SK-N-SH (cell line): Measurements from ENCODE around the gene WDR35.

ENCODE experiments used
- CHD2 ChIP-seq: fragments of 150-350 bp; IDR thresholded peaks from 2 replicates; pipeline ENCODE4 v1.6.1; 2018; ENCODE audit warnings: low read length; ENCODE audit not compliant: partially characterized antibody
- EZH2phosphoT487 ChIP-seq: fragments of 200-600 bp; sonication (generic); IDR thresholded peaks from 2 replicates; pipeline ENCODE4 v1.6.1; 2017; ENCODE audit warnings: low read depth, mixed run types, mild to moderate bottlenecking, antibody characterized with exemption, moderate library complexity, borderline replicate concordance
- GABPA ChIP-seq: IDR thresholded peaks from 2 replicates; pipeline ENCODE4 v1.4.0; 2012; ENCODE audit warnings: low read depth, mild to moderate bottlenecking
- NFIC ChIP-seq: IDR thresholded peaks from 2 replicates; pipeline ENCODE4 v1.4.0; 2012; ENCODE audit warnings: borderline replicate concordance
- POLR2AphosphoS5 ChIP-seq: IDR thresholded peaks from 2 replicates; pipeline ENCODE4 v1.6.1; 2012; ENCODE audit warnings: low read depth, low read length
- SIN3A ChIP-seq: IDR thresholded peaks from 2 replicates; pipeline ENCODE4 v1.6.1; 2012; ENCODE audit warnings: low read depth, mild to moderate bottlenecking, low read length, moderate library complexity, borderline replicate concordance
- TF ChIP-seq, protein P1 (sequence below): fragments of 200-600 bp; sonication (generic); IDR thresholded peaks from 2 replicates; pipeline ENCODE4 v1.6.1; 2017; ENCODE audit warnings: antibody characterized with exemption, mild to moderate bottlenecking, moderate library complexity
- TF ChIP-seq, protein P2 (sequence below): IDR thresholded peaks from 2 replicates; pipeline ENCODE4 v1.6.1; 2012; ENCODE audit warnings: mild to moderate bottlenecking, low read depth, low read length, moderate library complexity
- TF ChIP-seq, protein P3 (sequence below): fragments of 150-350 bp; IDR thresholded peaks from 2 replicates; pipeline ENCODE4 v1.6.1; 2017; ENCODE audit warnings: antibody characterized with exemption, low read length, low read depth, borderline replicate concordance

DNA sequence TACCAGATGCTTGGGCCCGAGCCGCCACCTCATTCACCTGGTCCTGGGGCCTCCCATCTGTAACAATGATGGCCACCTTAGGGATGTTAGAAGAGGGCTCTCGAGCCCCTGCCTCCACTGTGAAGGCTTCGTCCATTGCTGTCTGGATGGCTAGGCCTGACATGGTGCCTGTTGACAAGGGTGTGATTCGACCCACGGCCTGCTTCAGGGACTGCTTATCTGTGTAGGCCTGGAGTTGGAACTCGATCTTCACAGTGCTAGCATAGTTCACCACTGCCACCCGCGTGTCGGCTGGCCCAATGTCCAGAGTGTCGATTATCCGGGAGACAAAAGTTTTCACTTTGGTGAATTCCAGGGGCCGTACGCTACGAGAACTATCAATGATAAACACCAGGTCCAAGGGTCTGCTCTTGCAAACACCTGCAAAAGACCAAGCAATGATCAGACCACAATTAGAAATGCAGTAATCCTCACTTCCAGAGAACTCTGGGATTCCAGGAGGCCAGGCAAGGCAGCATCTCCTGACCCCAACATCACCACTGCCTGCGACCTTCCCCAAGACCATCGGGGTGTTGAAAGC is 16.1 kb upstream of the WDR35 start:
- TF ChIP-seq, protein P1, sequence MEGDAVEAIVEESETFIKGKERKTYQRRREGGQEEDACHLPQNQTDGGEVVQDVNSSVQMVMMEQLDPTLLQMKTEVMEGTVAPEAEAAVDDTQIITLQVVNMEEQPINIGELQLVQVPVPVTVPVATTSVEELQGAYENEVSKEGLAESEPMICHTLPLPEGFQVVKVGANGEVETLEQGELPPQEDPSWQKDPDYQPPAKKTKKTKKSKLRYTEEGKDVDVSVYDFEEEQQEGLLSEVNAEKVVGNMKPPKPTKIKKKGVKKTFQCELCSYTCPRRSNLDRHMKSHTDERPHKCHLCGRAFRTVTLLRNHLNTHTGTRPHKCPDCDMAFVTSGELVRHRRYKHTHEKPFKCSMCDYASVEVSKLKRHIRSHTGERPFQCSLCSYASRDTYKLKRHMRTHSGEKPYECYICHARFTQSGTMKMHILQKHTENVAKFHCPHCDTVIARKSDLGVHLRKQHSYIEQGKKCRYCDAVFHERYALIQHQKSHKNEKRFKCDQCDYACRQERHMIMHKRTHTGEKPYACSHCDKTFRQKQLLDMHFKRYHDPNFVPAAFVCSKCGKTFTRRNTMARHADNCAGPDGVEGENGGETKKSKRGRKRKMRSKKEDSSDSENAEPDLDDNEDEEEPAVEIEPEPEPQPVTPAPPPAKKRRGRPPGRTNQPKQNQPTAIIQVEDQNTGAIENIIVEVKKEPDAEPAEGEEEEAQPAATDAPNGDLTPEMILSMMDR, result no peak
- TF ChIP-seq, protein P2, sequence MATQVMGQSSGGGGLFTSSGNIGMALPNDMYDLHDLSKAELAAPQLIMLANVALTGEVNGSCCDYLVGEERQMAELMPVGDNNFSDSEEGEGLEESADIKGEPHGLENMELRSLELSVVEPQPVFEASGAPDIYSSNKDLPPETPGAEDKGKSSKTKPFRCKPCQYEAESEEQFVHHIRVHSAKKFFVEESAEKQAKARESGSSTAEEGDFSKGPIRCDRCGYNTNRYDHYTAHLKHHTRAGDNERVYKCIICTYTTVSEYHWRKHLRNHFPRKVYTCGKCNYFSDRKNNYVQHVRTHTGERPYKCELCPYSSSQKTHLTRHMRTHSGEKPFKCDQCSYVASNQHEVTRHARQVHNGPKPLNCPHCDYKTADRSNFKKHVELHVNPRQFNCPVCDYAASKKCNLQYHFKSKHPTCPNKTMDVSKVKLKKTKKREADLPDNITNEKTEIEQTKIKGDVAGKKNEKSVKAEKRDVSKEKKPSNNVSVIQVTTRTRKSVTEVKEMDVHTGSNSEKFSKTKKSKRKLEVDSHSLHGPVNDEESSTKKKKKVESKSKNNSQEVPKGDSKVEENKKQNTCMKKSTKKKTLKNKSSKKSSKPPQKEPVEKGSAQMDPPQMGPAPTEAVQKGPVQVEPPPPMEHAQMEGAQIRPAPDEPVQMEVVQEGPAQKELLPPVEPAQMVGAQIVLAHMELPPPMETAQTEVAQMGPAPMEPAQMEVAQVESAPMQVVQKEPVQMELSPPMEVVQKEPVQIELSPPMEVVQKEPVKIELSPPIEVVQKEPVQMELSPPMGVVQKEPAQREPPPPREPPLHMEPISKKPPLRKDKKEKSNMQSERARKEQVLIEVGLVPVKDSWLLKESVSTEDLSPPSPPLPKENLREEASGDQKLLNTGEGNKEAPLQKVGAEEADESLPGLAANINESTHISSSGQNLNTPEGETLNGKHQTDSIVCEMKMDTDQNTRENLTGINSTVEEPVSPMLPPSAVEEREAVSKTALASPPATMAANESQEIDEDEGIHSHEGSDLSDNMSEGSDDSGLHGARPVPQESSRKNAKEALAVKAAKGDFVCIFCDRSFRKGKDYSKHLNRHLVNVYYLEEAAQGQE, result no peak
- TF ChIP-seq EZH2phosphoT487 (no peak), GABPA (no peak), POLR2AphosphoS5 (no peak), CHD2 (no peak), NFIC (no peak), SIN3A (no peak)
- TF ChIP-seq, protein P3, sequence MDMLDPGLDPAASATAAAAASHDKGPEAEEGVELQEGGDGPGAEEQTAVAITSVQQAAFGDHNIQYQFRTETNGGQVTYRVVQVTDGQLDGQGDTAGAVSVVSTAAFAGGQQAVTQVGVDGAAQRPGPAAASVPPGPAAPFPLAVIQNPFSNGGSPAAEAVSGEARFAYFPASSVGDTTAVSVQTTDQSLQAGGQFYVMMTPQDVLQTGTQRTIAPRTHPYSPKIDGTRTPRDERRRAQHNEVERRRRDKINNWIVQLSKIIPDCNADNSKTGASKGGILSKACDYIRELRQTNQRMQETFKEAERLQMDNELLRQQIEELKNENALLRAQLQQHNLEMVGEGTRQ, result no peak
